ENCODE measurements around the gene BTRC.
"Not testable (repeated sequence)": the region's sequence is repeated elsewhere in the genome, so short reads cannot be mapped to it uniquely, and the experiment has no call there.

The BTRC gene

GRCh38 chr10:101587725-101588653, 234.0 kb downstream of the BTRC start, which contains the start of the genes DPCD and POLL:
TSS of gene DPCD (plus strand) at chr10:101588321. CDS start at chr10:101588337, 16 bp downstream.
TSS of gene POLL (minus strand) at chr10:101588257. CDS start at chr10:101587360, 897 bp downstream.
- peak; percentile 50 for TF ChIP-seq PKNOX1 (IDR thresholded peaks at IDR 0.05)
- no peak for TF ChIP-seq ARNT (IDR thresholded peaks at IDR 0.05)
- ChIA-PET CTCF (interaction anchor here (0.6 to 1.2 kb wide), 4 partner anchors 15 to 527 kb away, joined by 3 to 5 read pairs (median 3); no protein-coding TSS in a partner anchor), POLR2A (interaction anchor here (0.9 to 1.7 kb wide), 4 partner anchors 11 to 193 kb away, joined by 3 to 10 read pairs (median 4); no protein-coding TSS in a partner anchor)
- DNase-seq (ENCODE audit: extremely low spot score), result peak; percentile 99

- peak; percentile 56 for DNase-seq (ENCODE audit: extremely low spot score)
- TF ChIP-seq FOXA1 (IDR thresholded peaks at IDR 0.05) (no peak), NFRKB (IDR thresholded peaks at IDR 0.05) (no peak), FOXK2 (IDR thresholded peaks at IDR 0.05) (no peak), LEF1 (IDR thresholded peaks at IDR 0.05; ENCODE audit: borderline replicate concordance) (no peak), CTBP1 (IDR thresholded peaks at IDR 0.05; ENCODE audit: borderline replicate concordance) (no peak), SP1 (IDR thresholded peaks at IDR 0.05) (no peak), HDGF (IDR thresholded peaks at IDR 0.05; ENCODE audit: borderline replicate concordance) (no peak), ARNT (IDR thresholded peaks at IDR 0.05) (no peak), ZNF384 (IDR thresholded peaks at IDR 0.05) (no peak), BHLHE40 (IDR thresholded peaks at IDR 0.05; ENCODE audit: borderline replicate concordance) (no peak), FOXM1 (IDR thresholded peaks at IDR 0.05; ENCODE audit: borderline replicate concordance) (no peak), L3MBTL2 (conservative IDR thresholded peaks at IDR 0.05) (no peak), TARDBP (IDR thresholded peaks at IDR 0.05) (no peak), ELF4 (IDR thresholded peaks at IDR 0.05) (no peak), SUZ12 (IDR thresholded peaks at IDR 0.05) (no peak), PKNOX1 (IDR thresholded peaks at IDR 0.05) (no peak)
- CTCF ChIA-PET, result interaction anchor here (0.6 to 1.0 kb wide), 2 partner anchors 14 to 297 kb away, joined by 3 read pairs; no protein-coding TSS in a partner anchor
- POLR2A ChIA-PET, result no interaction called here
Observed at GRCh38 chr10:101588879-101589278, 234.9 kb downstream of the BTRC start.

GRCh38 chr10:101593331-101593730, 239.4 kb downstream of the BTRC start:
- POLR2A ChIA-PET, CTCF ChIA-PET: not testable (repeated sequence)

GRCh38 chr10:101595591-101596433, 241.8 kb downstream of the BTRC start:
- TF ChIP-seq SP1 (IDR thresholded peaks at IDR 0.05) (no peak), PKNOX1 (IDR thresholded peaks at IDR 0.05) (peak; percentile 81), FOXM1 (IDR thresholded peaks at IDR 0.05; ENCODE audit: borderline replicate concordance) (no peak), CTBP1 (IDR thresholded peaks at IDR 0.05; ENCODE audit: borderline replicate concordance) (no peak), L3MBTL2 (conservative IDR thresholded peaks at IDR 0.05) (peak; percentile 35; the same call in 1 of the 2 replicates), BHLHE40 (IDR thresholded peaks at IDR 0.05; ENCODE audit: borderline replicate concordance) (no peak), TARDBP (IDR thresholded peaks at IDR 0.05) (no peak), ZNF384 (IDR thresholded peaks at IDR 0.05) (no peak)
- ChIA-PET CTCF (interaction anchor here (0.6 to 1.3 kb wide), 5 partner anchors 20 to 434 kb away, joined by 3 to 8 read pairs (median 3); no protein-coding TSS in a partner anchor), POLR2A (no interaction called here)
- DNase-seq (ENCODE audit: extremely low spot score), result peak; percentile 56

More at GRCh38 chr10:101593331-101593730, 239.4 kb downstream of the BTRC start:
- not testable (repeated sequence) for DNase-seq (ENCODE audit: extremely low spot score)

GRCh38 chr10:101597091-101597900, 243.3 kb downstream of the BTRC start:
- DNase-seq (ENCODE audit: extremely low spot score), result no peak
- TF ChIP-seq PKNOX1 (IDR thresholded peaks at IDR 0.05), result no peak
- no peak for TF ChIP-seq ARNT (IDR thresholded peaks at IDR 0.05)
- no peak for TF ChIP-seq HDGF (IDR thresholded peaks at IDR 0.05; ENCODE audit: borderline replicate concordance)
- TF ChIP-seq SUZ12 (IDR thresholded peaks at IDR 0.05), result no peak
- CTCF ChIA-PET, result interaction anchor here (0.9 to 1.2 kb wide), 3 partner anchors 28 to 383 kb away, joined by 3 to 8 read pairs (median 3); no protein-coding TSS in a partner anchor
- POLR2A ChIA-PET, result no interaction called here
